Sigmoid colon (tissue), 7 donors: ENCODE results near the gene FNDC3A. TPM values are rescaled to one million over a fixed set of nuclear protein-coding genes. Genes with fewer than 3 reads are reported as not detected.

Experiments
- DNase-seq: peaks from one replicate; pipeline ENCODE4 v3.0.0-alpha.2; 2019
- H3K27ac ChIP-seq, 4 donors: fragments of 200-600 bp; sonication (generic); one replicate each; pipeline ENCODE4 v1.5.1; 2016 to 2019; ENCODE audit warnings: mild to moderate bottlenecking in 1 of 4
- H3K27me3 ChIP-seq, 3 donors: fragments of 200-600 bp; sonication (generic); one replicate each; pipeline ENCODE4 v1.5.1; 2019; ENCODE audit warnings: mild to moderate bottlenecking in 1 of 3
- H3K36me3 ChIP-seq, 4 donors: fragments of 200-600 bp; sonication (generic); one replicate each; pipeline ENCODE4 v1.5.1; 2016 to 2019
- H3K4me1 ChIP-seq, 4 donors: fragments of 200-600 bp; sonication (generic); one replicate each; pipeline ENCODE4 v1.5.1; 2017 to 2019
- H3K4me3 ChIP-seq, 4 donors: fragments of 200-600 bp; sonication (generic); one replicate each; pipeline ENCODE4 v1.5.1; 2017 to 2019; ENCODE audit warnings: mild to moderate bottlenecking in 2 of 4, moderate library complexity in 1 of 4
- H3K9me3 ChIP-seq, 4 donors: fragments of 200-600 bp in 3 of 4; sonication (generic) in 3 of 4; one replicate each; pipeline versions ENCODE4 v1.5.1 to v1.6.1; 2013 to 2019
- CTCF ChIP-seq, 4 experiments: fragments of 450-650 bp in 3 of 4; fragments of 200-600 bp in 1 of 4; IDR thresholded peaks; one replicate each; pipeline ENCODE4 v1.5.1; 2016 to 2019; ENCODE audit warnings: antibody characterized with exemption in 4 of 4, mild to moderate bottlenecking in 3 of 4, moderate library complexity in 2 of 4
- EP300 ChIP-seq, 4 donors: sonication (generic); formaldehyde crosslinking; IDR thresholded peaks; one replicate each; pipeline ENCODE4 v1.6.1; 2017; ENCODE audit warnings: antibody characterized with exemption in 4 of 4
- POLR2A ChIP-seq, 2 donors: fragments of 450-650 bp; IDR thresholded peaks; one replicate each; pipeline ENCODE4 v1.6.1; 2016; ENCODE audit warnings: antibody characterized with exemption in 2 of 2, mild to moderate bottlenecking in 2 of 2, moderate library complexity in 2 of 2
- POLR2AphosphoS5 ChIP-seq, 4 donors: sonication (generic); formaldehyde crosslinking; IDR thresholded peaks; one replicate each; pipeline ENCODE4 v1.6.1; 2017; ENCODE audit warnings: antibody characterized with exemption in 4 of 4
- WGBS, 2 donors: extraction: QIAGEN DNeasy Blood & Tissue Kit; methylation state at CpG; one replicate each; pipeline ENCODE4 v1.1.7; 2013; 5-methylcytosine and 5-hydroxymethylcytosine counted together
- intact Hi-C: fragments of 100-400 bp; cut with DNase I; formaldehyde crosslinking; loops from one replicate; pipeline ENCODE4 v1.15.1; 2023
- polyA plus RNA-seq, 3 donors: library from polyadenylated mRNA; stranded (reverse); fragments of 200-250 nt; gene quantifications; one replicate each; pipeline ENCODE4 v1.2.3, GENCODE V29; 2013
- total RNA-seq, 4 donors: library from RNA; depleted of rRNA; stranded (reverse); fragments of >200 nt; gene quantifications; one replicate each; pipeline ENCODE4 v1.1.0, GENCODE V29; 2016
- donor health status: healthy with polysubstance abuse.
- donor health status: Bipolar disorder and iron deficiency.
- donor health status: healthy.

FNDC3A gene
- total and polyA plus RNA-seq, 7 donors, result 14.4 to 61.4 (median 47.8) TPM

GRCh38 chr13:48949566-48950500 lies 25.9 kb upstream of the FNDC3A start:
- Histone ChIP-seq H3K27ac (no peak overlapping the region), H3K27me3 (no peaks in the 10 kb centered on the region), H3K4me3 (no peak overlapping the region), H3K9me3 (no peaks in the 10 kb centered on the region), H3K4me1 (peaks cover 0 to 8% (median 0%) of the 10 kb centered on the region in 4 donors), H3K36me3 (no peaks in the 10 kb centered on the region)
- DNase-seq, result no peak
- intact Hi-C loops, result no loop called here
- 56 to 67% methylated on average over 4 of the region's 4 CpGs for WGBS, 2 donors
- TF ChIP-seq CTCF (IDR thresholded peaks at IDR 0.05) (no peak), EP300 (IDR thresholded peaks at IDR 0.05) (no peak), POLR2A (IDR thresholded peaks at IDR 0.05) (no peak), POLR2AphosphoS5 (IDR thresholded peaks at IDR 0.05) (no peak)

- no peak for DNase-seq
- no peaks in the 10 kb centered on the region for H3K36me3 ChIP-seq
- no peak overlapping the region for H3K4me3 ChIP-seq
- no peak for TF ChIP-seq EP300 (IDR thresholded peaks at IDR 0.05)
- TF ChIP-seq POLR2A (IDR thresholded peaks at IDR 0.05), result no peak
- TF ChIP-seq POLR2AphosphoS5 (IDR thresholded peaks at IDR 0.05), result no peak
- no peak for TF ChIP-seq CTCF (IDR thresholded peaks at IDR 0.05)
- no peaks in the 10 kb centered on the region for H3K9me3 ChIP-seq
- H3K27ac ChIP-seq, result no peak overlapping the region
- WGBS, 2 donors, result 77 to 78% methylated on average over 1 of the region's 1 CpG
- intact Hi-C loops, result no loop called here
- H3K4me1 ChIP-seq, result peaks cover 0 to 8% (median 0%) of the 10 kb centered on the region in 4 donors
- no peaks in the 10 kb centered on the region for H3K27me3 ChIP-seq
These were observed 25.2 kb upstream of the FNDC3A start for GRCh38 chr13:48950501-48950875.

- H3K27me3 ChIP-seq, result no peaks in the 10 kb centered on the region
- H3K36me3 ChIP-seq, result no peaks in the 10 kb centered on the region
- WGBS, 2 donors, result 77 to 80% methylated on average over 6 of the region's 6 CpGs
- DNase-seq, result no peak
- H3K4me3 ChIP-seq, result no peak overlapping the region
- intact Hi-C loops, result no loop called here
- H3K4me1 ChIP-seq, result peaks cover 0 to 8% (median 0%) of the 10 kb centered on the region in 4 donors
- peak overlapping the region in 1 of 4 donors; percentile 15 for H3K27ac ChIP-seq
- no peak for TF ChIP-seq POLR2AphosphoS5 (IDR thresholded peaks at IDR 0.05)
- no peak for TF ChIP-seq CTCF (IDR thresholded peaks at IDR 0.05)
- TF ChIP-seq EP300 (IDR thresholded peaks at IDR 0.05), result no peak
- TF ChIP-seq POLR2A (IDR thresholded peaks at IDR 0.05), result no peak
- no peaks in the 10 kb centered on the region for H3K9me3 ChIP-seq
These were observed 21.6 kb upstream of the FNDC3A start for GRCh38 chr13:48954081-48954480.

- H3K27ac ChIP-seq, result no peak overlapping the region
- DNase-seq, result no peak
- H3K36me3 ChIP-seq, result no peaks in the 10 kb centered on the region
- H3K4me1 ChIP-seq, result peaks cover 0 to 8% (median 0%) of the 10 kb centered on the region in 4 donors
- no peaks in the 10 kb centered on the region for H3K27me3 ChIP-seq
- TF ChIP-seq EP300 (IDR thresholded peaks at IDR 0.05) (no peak), CTCF (IDR thresholded peaks at IDR 0.05) (no peak), POLR2AphosphoS5 (IDR thresholded peaks at IDR 0.05) (no peak), POLR2A (IDR thresholded peaks at IDR 0.05) (no peak)
- WGBS, 2 donors, result 16 to 27% methylated on average over 2 of the region's 2 CpGs
- no peak overlapping the region for H3K4me3 ChIP-seq
- no peaks in the 10 kb centered on the region for H3K9me3 ChIP-seq
- intact Hi-C loops, result no loop called here
These were observed 20.2 kb upstream of the FNDC3A start for GRCh38 chr13:48955536-48955935.
